ENCODE measurements around the gene FRMPD4. TPM values are rescaled to one million over a fixed set of nuclear protein-coding genes. Genes with fewer than 3 reads are reported as not detected.
A peak's percentile ranks its signal among the peaks of the same experiment; 100 is the strongest.

Gene FRMPD4
- polyA plus RNA-seq, 10 donors, result 0.31 to 1.6 (median 0.68) TPM

- DNase-seq, result peak in 1 of 3 donors; percentile 16
Measured at GRCh38 chrX:12292996-12293765, 154.9 kb downstream of the FRMPD4 start.

- DNase-seq, result no peak
Measured at GRCh38 chrX:12297353-12297752, 159.1 kb downstream of the FRMPD4 start.

- no peak for DNase-seq
Measured at GRCh38 chrX:12301288-12301687, 163.0 kb downstream of the FRMPD4 start.

DNA sequence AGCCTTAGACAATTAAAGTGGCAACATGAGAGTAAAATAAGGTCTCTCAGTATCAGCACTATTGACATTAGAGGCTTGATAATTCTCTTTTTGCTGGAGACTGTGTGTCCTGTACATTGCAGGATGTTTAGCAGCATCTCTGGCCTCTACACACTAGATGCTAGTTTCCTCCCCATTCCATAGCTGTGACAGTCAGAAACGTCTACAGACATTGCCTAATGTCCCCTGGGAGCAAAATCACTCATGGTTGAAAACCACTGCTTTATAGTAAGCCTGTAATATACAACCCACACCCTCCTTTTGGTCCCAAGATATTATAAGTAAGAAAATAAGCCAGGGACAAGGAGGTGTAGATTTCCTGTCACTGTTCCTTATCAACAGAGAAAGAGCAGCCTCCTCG, 166.0 kb downstream of the FRMPD4 start:
- DNase-seq, result peak in 1 of 3 donors; percentile 11

DNA sequence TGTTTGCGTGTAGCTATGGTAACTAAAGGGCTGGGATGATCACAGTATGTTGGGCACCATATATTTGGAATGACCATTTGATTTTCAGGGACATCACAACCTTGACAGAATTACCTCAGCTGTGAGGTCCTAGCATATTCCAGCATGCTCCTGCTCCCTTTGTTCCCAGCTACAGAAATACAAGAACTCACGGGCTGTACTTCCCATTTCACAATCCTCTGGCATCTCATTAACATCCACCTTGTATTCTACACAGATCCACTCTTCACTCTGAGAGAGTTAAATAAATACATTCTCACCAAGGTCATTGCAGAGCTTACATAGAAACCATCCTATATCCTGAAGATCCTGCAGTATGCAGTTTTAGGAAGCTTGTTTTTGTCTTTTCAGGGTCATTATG, 169.7 kb downstream of the FRMPD4 start:
- DNase-seq, result no peak

- DNase-seq, result no peak
Measured at GRCh38 chrX:12308420-12308819, 170.1 kb downstream of the FRMPD4 start.

DNA sequence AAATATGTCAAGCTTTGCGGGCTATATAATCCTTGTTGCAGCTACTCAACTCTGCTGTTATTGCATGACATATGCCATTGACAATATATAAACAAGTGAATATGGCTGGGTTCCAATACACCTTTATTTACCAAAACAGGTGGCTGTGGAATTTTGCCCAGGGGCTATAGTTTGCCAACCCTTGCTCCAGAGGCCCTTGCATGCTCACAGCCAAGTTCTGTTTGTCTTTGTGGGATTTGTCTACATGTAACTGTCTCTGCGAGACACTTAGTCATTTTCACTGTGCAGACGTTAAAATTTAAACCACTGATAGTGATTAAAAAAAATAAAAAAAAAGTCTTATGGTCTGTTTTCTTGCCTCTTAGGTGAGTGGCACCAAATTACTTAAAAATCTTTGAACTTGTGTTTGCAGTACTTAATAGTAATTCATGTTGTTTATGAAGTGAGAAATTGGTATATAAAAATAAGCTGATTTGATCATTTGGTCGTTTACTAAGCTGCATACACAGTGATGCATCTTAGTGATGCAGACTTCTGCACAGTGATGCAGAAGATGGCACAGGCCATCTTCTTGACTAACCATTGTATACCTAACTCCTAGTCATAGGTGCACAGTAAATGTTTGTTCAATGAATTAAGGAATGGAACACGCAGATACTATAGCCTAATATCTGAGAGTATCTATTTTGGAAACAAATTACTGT, 170.9 kb downstream of the FRMPD4 start:
- DNase-seq, result no peak

DNA sequence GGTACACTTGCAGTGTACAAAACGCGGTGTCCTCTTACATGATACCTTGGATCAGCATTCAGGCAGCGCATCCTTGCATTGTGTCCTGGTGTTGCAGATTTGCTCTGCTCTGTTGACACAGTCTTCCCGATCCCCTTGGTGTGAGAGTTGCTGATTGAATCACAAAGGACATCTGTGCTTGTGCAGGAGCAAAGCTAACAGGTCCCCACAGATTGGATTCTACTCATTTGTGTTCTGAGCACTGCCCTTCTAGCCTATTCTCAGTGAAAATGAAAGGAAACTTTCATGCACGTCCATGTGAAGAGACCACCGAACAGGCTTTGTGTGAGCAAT, 171.4 kb downstream of the FRMPD4 start:
- no peak for DNase-seq

DNA sequence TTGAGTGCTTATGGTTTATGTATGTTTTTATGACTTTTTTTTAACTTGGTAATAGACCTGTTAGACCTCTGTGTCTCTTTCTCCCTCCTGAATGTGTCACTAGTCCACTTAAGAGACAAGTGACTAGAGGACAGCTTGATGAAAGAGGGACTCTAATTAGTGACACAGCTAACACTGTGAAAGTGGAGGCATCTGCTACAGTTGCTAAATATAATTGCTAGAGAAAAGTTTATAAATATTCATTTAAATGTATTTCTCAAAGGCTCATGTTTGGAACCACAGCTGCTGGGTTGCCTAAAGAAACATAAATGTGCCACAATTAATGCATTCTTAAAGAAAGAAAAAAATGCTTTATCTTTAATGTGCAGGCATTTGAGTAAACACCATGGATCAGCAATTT, 176.4 kb downstream of the FRMPD4 start:
- DNase-seq, result no peak

DNA sequence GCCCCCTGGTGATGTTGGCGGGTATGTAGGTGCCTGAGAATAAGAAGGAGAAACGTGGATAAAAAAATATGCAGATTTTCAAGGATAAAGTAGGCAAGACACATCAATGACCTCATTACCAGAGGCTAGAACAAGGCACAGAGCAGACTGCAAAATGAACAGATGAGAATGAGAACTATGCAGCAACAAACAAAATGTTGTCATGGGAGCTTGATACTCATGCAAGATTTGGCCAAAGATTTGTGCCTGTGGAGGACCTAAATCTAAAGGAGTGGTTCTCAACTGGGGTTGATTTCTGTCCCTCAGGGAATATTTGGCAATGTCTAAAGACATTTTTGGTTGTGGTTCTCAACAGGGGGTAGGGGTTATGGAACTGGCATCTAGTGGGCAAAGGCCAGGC, 177.3 kb downstream of the FRMPD4 start:
- DNase-seq, result no peak

GRCh38 chrX:12319003-12319519, 180.8 kb downstream of the FRMPD4 start:
- DNase-seq, result peak in 1 of 3 donors; percentile 19

GRCh38 chrX:12319992-12320391, 181.7 kb downstream of the FRMPD4 start:
- DNase-seq, result no peak

- DNase-seq, result no peak
Measured at GRCh38 chrX:12322031-12322430, 183.8 kb downstream of the FRMPD4 start.

- no peak for DNase-seq
Measured at GRCh38 chrX:12325171-12325570, 186.9 kb downstream of the FRMPD4 start.

DNA sequence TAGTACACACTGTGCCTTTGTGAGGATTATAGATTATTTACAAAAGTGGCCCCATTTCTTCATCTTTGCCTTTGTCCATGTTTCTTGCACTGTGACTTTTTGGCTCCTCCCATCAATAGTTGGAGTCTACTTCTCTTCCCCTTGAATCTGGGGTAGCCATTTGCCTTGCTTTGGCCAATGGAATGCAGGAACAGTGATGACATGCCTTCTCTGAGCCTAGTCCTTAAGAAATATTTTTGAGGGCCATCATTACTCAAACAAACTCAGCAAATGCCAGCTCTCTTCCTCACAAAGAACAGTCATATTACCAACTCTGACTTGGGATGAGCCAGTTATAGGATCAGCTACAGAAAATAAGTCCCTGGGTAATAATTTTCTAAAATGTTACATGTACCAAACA, 189.6 kb downstream of the FRMPD4 start:
- DNase-seq, result no peak

GRCh38 chrX:12329476-12329875, 191.2 kb downstream of the FRMPD4 start:
- DNase-seq, result no peak

- DNase-seq, result no peak
Measured at GRCh38 chrX:12330841-12331240, 192.6 kb downstream of the FRMPD4 start.

- no peak for DNase-seq
Measured at GRCh38 chrX:12332786-12333347, 194.6 kb downstream of the FRMPD4 start.

- DNase-seq, result no peak
Measured at GRCh38 chrX:12339921-12340320, 201.6 kb downstream of the FRMPD4 start.

DNA sequence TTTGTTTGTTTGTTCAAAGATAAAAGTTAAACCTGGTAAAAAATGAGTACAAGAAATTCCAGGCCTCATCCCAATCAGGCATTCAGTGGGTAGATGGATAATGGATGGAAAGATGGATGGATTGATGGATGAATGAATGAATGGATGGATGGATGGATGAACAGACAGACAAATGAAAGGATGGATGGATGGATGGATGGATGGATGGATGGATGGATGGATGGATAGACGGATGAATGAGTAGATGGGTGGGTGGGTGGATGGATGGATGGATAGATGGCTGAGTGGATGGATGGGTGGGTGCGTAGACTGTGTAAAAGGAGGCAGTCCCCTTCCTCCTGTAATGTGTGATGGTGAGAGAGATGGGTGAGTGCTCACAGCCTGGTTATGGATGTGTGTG, 206.7 kb downstream of the FRMPD4 start:
- no peak for DNase-seq

DNA sequence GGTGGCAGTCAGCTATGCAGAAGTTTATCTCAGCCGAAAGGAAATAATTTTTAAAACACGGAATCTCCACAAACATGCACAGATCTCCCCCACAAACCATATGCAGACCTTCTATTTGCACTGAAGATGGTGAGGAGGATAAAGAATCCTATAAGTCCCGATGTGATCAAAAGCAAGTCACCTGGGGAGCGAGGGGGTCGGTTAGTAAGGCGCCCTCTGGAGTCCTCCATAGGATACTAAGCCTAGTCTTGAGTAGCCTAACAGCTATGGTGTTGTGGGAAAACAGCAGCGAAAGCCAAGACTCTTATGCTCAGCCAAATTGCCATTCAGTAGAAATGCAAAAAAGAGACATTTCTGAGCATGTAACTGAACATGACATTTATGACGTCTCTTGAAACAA, 210.9 kb downstream of the FRMPD4 start:
- no peak for DNase-seq

DNA sequence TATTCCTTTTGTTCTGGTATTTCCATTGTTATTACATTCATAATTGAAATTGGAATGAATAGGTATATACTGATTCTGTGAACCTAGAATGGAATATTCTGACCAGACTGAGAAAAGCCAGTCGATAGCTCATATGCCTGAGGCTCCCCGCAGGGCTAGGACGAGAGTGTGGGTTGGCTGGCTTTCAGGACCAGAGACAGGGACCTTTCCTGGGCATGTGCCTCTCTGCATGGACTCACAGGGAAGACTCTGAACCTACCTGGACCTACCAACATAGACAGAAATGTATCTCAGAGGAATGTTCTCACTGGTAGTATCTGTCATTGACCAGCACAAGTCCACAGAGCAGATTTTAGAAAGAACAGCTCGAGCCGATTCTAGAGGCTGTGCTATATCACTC, 214.6 kb downstream of the FRMPD4 start:
- DNase-seq, result no peak

DNA sequence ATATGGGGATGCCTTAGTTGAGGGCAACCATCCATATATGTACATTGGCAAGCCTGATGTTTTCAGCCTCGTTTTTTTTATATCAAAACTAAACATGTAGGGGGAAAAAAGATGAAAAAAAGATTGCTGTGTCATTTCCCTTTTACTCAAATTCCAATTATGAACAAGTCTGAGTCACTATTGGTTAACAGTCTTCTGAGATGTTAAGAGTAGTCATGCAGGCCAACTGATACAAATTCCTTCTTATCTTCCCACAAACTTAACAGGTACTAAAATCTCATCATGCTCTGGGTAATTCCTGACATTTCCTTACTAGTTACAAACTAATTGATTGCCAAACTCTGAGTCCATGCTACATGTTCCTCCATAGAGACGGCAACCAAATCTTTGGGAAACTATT, 222.1 kb downstream of the FRMPD4 start:
- DNase-seq, result peak in 1 of 3 donors; percentile 26

All from muscle of back (tissue), 11 donors.